ENCODE measurements around the gene AHNAK.

AHNAK gene

GRCh38 chr11:62548545-62549335 lies 2.1 kb upstream of the AHNAK start:
- DNase-seq: no peak

GRCh38 chr11:62547691-62548281 lies 1.2 kb upstream of the AHNAK start:
- no peak for DNase-seq

GRCh38 chr11:62546929-62547625 lies 471 bp upstream of the AHNAK start:
- DNase-seq: no peak

- DNase-seq: no peak
Measured at GRCh38 chr11:62545437-62546243, 966 bp downstream of the AHNAK start.

GRCh38 chr11:62544581-62545436 lies 1.8 kb downstream of the AHNAK start:
- no peak for DNase-seq

- DNase-seq: no peak
Measured at GRCh38 chr11:62543680-62544444, 2.7 kb downstream of the AHNAK start.

GRCh38 chr11:62542750-62543567 lies 3.6 kb downstream of the AHNAK start:
- DNase-seq: peak; percentile 70

- no peak for DNase-seq
Measured at GRCh38 chr11:62542111-62542745, 4.4 kb downstream of the AHNAK start.

GRCh38 chr11:62540804-62541701 lies 5.6 kb downstream of the AHNAK start:
- DNase-seq: no peak

GRCh38 chr11:62539238-62539925 lies 7.2 kb downstream of the AHNAK start:
- no peak for DNase-seq

- DNase-seq: no peak
Measured at GRCh38 chr11:62538470-62539237, 8.0 kb downstream of the AHNAK start.

GRCh38 chr11:62536301-62536957 lies 10.2 kb downstream of the AHNAK start:
- no peak for DNase-seq

- no peak for DNase-seq
Measured at GRCh38 chr11:62535802-62536201, 10.8 kb downstream of the AHNAK start.

- no peak for DNase-seq
Measured at GRCh38 chr11:62534779-62535545, 11.6 kb downstream of the AHNAK start.

GRCh38 chr11:62532096-62532495 lies 14.5 kb downstream of the AHNAK start:
- no peak for DNase-seq

Data from NCI-H2107 (cell line).